Nephron (organoid): ENCODE results near the gene HTR1D.
"Not testable (repeated sequence)": the region's sequence is repeated elsewhere in the genome, so short reads cannot be mapped to it uniquely, and the experiment has no call there.

ENCODE experiments used
- H3K27ac Mint-ChIP-seq, 3 experiments: 2 replicates each; pipeline ENCODE4 v1.8.0; 2020; ENCODE audit warnings: mixed read lengths in 3 of 3, mild to moderate bottlenecking in 2 of 3, moderate library complexity in 1 of 3
- H3K27me3 Mint-ChIP-seq: 2 replicates; pipeline ENCODE4 v1.8.0; 2021; ENCODE audit warnings: low read depth, mild to moderate bottlenecking, moderate library complexity, mixed read lengths
- H3K36me3 Mint-ChIP-seq: 2 replicates; pipeline ENCODE4 v1.8.0; 2020; ENCODE audit warnings: low read depth, mixed read lengths
- H3K4me1 Mint-ChIP-seq: 2 replicates; pipeline ENCODE4 v1.8.0; 2020; ENCODE audit warnings: mixed read lengths
- H3K4me3 Mint-ChIP-seq, 3 experiments: 2 replicates each; pipeline ENCODE4 v1.8.0; 2020; ENCODE audit warnings: mild to moderate bottlenecking in 3 of 3, mixed read lengths in 3 of 3, moderate library complexity in 2 of 3
- H3K9me3 Mint-ChIP-seq: 2 replicates; pipeline ENCODE4 v1.8.0; 2020; ENCODE audit warnings: mixed read lengths
- TF ChIP-seq, protein P1 (sequence below), 3 experiments: fragments of 200-600 bp; sonication (generic); IDR thresholded peaks; one replicate each; pipeline ENCODE4 v1.5.0; 2021; ENCODE audit warnings: antibody characterized with exemption in 3 of 3; ENCODE audit not compliant: unreplicated experiment in 3 of 3

HTR1D gene

DNA sequence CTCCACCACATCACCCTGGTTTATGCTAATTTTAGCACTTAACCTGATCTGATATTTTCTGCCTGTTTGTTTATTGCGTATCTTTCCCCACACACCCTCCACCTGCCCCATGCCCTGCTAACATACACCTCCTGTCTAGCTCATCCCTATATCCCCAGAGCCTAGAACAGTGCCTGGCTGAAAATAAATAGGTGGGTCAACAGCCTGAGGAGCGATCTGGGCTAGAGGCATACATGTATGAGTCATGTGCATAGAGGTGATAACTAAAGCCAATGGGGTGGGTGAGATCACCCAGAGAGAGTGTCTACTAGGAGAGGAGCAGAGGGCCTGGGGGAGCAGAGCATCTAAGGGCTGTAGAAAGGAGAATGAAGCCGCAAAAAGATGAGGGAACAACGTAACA, 2.7 kb downstream of the HTR1D start:
- Mint-ChIP-seq H3K9me3 (peaks cover 2% of the 10 kb centered on the region), H3K4me3 (peak overlapping the region; percentile 6 to 60 (median 31)), H3K27ac (no peak overlapping the region), H3K4me1 (peaks cover 10% of the 10 kb centered on the region), H3K27me3 (peaks cover 79% of the 10 kb centered on the region), H3K36me3 (no peaks in the 10 kb centered on the region)
- TF ChIP-seq, protein P1, sequence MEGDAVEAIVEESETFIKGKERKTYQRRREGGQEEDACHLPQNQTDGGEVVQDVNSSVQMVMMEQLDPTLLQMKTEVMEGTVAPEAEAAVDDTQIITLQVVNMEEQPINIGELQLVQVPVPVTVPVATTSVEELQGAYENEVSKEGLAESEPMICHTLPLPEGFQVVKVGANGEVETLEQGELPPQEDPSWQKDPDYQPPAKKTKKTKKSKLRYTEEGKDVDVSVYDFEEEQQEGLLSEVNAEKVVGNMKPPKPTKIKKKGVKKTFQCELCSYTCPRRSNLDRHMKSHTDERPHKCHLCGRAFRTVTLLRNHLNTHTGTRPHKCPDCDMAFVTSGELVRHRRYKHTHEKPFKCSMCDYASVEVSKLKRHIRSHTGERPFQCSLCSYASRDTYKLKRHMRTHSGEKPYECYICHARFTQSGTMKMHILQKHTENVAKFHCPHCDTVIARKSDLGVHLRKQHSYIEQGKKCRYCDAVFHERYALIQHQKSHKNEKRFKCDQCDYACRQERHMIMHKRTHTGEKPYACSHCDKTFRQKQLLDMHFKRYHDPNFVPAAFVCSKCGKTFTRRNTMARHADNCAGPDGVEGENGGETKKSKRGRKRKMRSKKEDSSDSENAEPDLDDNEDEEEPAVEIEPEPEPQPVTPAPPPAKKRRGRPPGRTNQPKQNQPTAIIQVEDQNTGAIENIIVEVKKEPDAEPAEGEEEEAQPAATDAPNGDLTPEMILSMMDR (IDR thresholded peaks at IDR 0.05; ENCODE audit: unreplicated experiment in 3 of 3): no peak

DNA sequence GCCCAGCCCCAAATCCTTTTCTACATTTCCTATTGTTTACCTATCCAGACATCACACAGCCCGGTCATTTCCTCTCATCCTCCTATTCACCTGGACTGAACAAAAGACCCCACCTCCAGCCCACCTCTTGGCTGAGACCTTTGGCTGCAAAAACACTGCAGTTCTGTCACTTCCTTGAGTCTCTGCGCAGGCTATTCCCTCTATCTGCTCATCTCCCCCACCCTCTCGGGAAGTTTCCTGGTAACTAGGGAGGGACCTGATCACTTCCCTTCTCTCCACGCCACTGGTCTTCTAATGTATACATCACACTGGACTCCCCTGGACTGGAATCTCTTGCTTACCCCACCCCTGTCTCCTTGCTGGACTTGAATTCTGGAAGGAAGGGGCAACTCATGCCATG, 5.3 kb downstream of the HTR1D start:
- no peak overlapping the region for H3K27ac Mint-ChIP-seq

DNA sequence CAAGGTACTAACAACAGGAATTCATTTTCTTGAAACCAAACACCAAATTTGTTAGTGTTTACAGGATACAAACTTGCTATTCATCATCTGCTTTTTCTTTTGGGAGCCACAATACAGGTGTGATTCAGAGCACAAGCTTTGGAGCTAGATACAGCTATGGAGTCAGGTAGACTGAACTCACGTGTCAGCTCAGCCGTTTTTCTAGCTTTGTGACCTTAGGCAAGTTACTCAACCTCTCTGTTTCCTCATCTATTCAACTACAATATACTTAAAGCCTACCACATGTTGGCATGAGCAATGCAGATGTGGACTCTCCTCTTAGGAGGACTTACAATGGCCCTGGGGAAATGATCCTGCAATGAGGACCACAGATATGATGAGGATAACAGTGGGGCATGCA, 6.3 kb downstream of the HTR1D start:
- TF ChIP-seq, protein P1 (IDR thresholded peaks at IDR 0.05; ENCODE audit: unreplicated experiment in 3 of 3): no peak
- Mint-ChIP-seq H3K4me1 (peaks cover 3% of the 10 kb centered on the region), H3K27ac (no peak overlapping the region), H3K36me3 (no peaks in the 10 kb centered on the region), H3K4me3 (no peak overlapping the region), H3K9me3 (no peaks in the 10 kb centered on the region), H3K27me3 (peaks cover 58% of the 10 kb centered on the region)

More for the DNA sequence above, 5.3 kb downstream of the HTR1D start:
- Mint-ChIP-seq H3K27me3 (peaks cover 60% of the 10 kb centered on the region), H3K4me3 (no peak overlapping the region), H3K36me3 (no peaks in the 10 kb centered on the region), H3K9me3 (no peaks in the 10 kb centered on the region), H3K4me1 (peaks cover 3% of the 10 kb centered on the region)
- TF ChIP-seq, protein P1 (IDR thresholded peaks at IDR 0.05; ENCODE audit: unreplicated experiment in 3 of 3): no peak

DNA sequence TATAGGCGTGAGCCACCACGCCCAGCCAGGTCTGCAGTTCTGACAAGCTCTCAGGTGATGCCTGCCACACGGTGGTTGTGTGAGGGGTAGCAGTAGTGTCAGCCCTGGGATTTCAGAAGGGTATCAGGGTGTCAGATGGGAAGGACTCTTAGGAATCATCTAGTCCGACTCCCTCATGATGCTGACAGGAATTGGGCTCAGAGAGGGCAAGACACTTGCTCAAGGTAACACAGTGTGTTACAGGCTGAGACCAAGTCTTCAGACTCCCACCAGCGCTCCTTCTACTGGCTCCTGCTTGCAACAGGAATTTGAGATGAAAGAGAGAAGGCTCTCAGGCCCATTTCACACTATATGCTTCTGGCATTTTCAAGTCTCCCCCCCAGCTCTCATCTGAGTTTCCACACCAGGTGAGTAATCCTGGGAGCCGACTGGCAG, 6.9 kb downstream of the HTR1D start:
- H3K4me3 Mint-ChIP-seq: no peak overlapping the region
- H3K36me3 Mint-ChIP-seq: no peaks in the 10 kb centered on the region
- no peak overlapping the region for H3K27ac Mint-ChIP-seq
- peaks cover 3% of the 10 kb centered on the region for H3K4me1 Mint-ChIP-seq
- H3K27me3 Mint-ChIP-seq: peaks cover 56% of the 10 kb centered on the region
- H3K9me3 Mint-ChIP-seq: no peaks in the 10 kb centered on the region
- TF ChIP-seq, protein P1 (IDR thresholded peaks at IDR 0.05; ENCODE audit: unreplicated experiment in 3 of 3): no peak

DNA sequence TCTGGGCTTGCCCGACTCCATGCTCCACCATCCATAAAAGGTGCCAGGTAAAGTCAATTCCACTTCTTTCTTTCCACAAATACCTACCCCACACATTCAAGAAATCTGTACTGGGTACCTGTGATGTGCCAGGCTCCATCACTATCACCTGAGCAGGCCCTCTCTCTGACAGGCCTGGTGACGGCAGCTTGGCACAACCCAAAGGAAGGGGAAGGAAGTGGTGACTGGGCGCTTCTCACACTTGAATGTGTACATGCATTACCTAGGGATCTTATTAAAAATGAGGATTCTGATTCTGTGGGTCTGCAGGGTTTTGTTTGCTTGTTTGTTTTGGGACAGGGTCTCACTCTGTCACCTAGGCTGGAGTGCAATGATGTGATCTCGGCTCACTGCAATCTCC, 7.5 kb downstream of the HTR1D start:
- no peak overlapping the region for H3K4me3 Mint-ChIP-seq
- no peaks in the 10 kb centered on the region for H3K9me3 Mint-ChIP-seq
- peaks cover 1% of the 10 kb centered on the region for H3K4me1 Mint-ChIP-seq
- no peak overlapping the region for H3K27ac Mint-ChIP-seq
- no peaks in the 10 kb centered on the region for H3K36me3 Mint-ChIP-seq
- TF ChIP-seq, protein P1 (IDR thresholded peaks at IDR 0.05; ENCODE audit: unreplicated experiment in 3 of 3): no peak
- peaks cover 50% of the 10 kb centered on the region for H3K27me3 Mint-ChIP-seq

DNA sequence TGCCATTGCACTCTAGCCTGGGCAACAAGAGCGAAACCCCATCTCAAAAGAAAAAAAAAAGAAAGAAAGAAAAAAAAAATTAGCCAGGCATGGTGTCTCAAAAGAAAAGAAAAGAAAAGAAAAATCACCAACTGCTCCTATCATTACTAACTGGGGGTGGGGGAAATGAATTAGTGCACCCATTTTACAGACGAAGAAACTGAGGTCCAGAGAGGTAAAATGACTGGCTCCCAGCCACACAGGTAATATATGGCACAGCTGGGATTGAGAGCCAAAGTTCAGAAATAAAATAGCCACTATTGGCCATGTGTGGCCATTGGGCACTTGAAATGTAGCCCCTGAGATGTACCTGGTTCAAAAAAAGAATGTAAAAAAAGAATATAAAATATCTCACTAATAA, 8.8 kb downstream of the HTR1D start:
- Mint-ChIP-seq H3K27ac (no peak overlapping the region), H3K36me3 (no peaks in the 10 kb centered on the region), H3K4me1 (no peaks in the 10 kb centered on the region), H3K9me3 (no peaks in the 10 kb centered on the region), H3K27me3 (peaks cover 39% of the 10 kb centered on the region), H3K4me3 (no peak overlapping the region)
- TF ChIP-seq, protein P1 (IDR thresholded peaks at IDR 0.05; ENCODE audit: unreplicated experiment in 3 of 3): no peak

DNA sequence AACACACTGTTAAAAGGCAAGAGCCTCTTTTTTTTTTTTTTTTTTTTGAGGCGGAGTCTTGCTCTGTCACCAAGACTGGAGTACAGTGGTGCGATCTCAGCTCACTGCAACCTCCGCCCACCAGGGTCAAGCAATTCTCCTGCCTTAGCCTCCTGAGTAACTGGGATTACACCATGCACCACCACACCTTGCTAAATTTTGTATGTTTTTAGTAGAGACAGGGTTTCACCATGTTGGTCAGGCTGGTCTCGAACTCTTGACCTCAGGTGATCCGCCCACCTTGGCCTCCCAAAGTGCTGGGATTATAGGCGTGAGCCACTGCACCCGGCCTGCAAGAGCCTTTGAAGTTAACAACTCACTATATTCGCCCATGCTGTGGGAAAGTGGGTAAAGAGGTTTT, 9.6 kb downstream of the HTR1D start:
- not testable (repeated sequence) for H3K4me3 Mint-ChIP-seq, H3K9me3 Mint-ChIP-seq, H3K36me3 Mint-ChIP-seq, H3K4me1 Mint-ChIP-seq, H3K27ac Mint-ChIP-seq
- H3K27me3 Mint-ChIP-seq: peaks cover 32% of the 10 kb centered on the region
